Lower lobe of right lung (tissue), 2 donors: ENCODE results near the gene EPHB4. TPM values are rescaled to one million over a fixed set of nuclear protein-coding genes. Genes with fewer than 3 reads are reported as not detected.
"Not testable (repeated sequence)": the region's sequence is repeated elsewhere in the genome, so short reads cannot be mapped to it uniquely, and the experiment has no call there.

Experiments
- ATAC-seq, 2 donors: fragments of 200-7000 bp; cut with Tn5 transposase; one replicate each; pipeline ENCODE4 v1.9.1; 2020 to 2022; ENCODE audit warnings: mild to moderate bottlenecking in 2 of 2, moderate library complexity in 2 of 2
- DNase-seq: peaks from one replicate; pipeline ENCODE4 v3.0.0-alpha.2; 2020
- H3K27ac ChIP-seq: fragments of 200-600 bp; one replicate; pipeline ENCODE4 v1.8.0; 2022
- H3K27me3 ChIP-seq: fragments of 200-600 bp; one replicate; pipeline ENCODE4 v1.8.0; 2022; ENCODE audit warnings: low read depth
- H3K36me3 ChIP-seq: fragments of 200-600 bp; one replicate; pipeline ENCODE4 v1.8.0; 2022; ENCODE audit warnings: mild to moderate bottlenecking
- H3K4me1 ChIP-seq: fragments of 200-600 bp; one replicate; pipeline ENCODE4 v1.8.0; 2022
- H3K4me3 ChIP-seq: fragments of 200-600 bp; one replicate; pipeline ENCODE4 v1.8.0; 2022; ENCODE audit warnings: mild to moderate bottlenecking
- H3K9me3 ChIP-seq: fragments of 200-600 bp; one replicate; pipeline ENCODE4 v1.8.0; 2022
- CTCF ChIP-seq: fragments of 200-600 bp; IDR thresholded peaks from one replicate; pipeline ENCODE4 v1.8.0; 2022; ENCODE audit warnings: antibody characterized with exemption, mild to moderate bottlenecking
- intact Hi-C: fragments of 100-400 bp; cut with DNase I; formaldehyde crosslinking; loops from one replicate; pipeline ENCODE4 v1.11.0; 2022
- total RNA-seq: library from RNA; stranded (reverse); fragmentation: NEBNext Ultra II Directional; extraction: Animal tissue kit (Norgen Biotek cat#: 25700); gene quantifications from one replicate; pipeline ENCODE4 v1.2.1, GENCODE V29; 2021
- donor health status: DM: no; HTN: yes; CAD: no; lungs with severe emphysema.

Gene EPHB4
- total RNA-seq, 1 donor from 2014 or later: 68.6 TPM

- Histone ChIP-seq H3K9me3 (no peaks in the 10 kb centered on the region), H3K4me3 (no peak overlapping the region), H3K27ac (no peak overlapping the region), H3K4me1 (peaks cover 7% of the 10 kb centered on the region), H3K27me3 (no peaks in the 10 kb centered on the region), H3K36me3 (peaks cover 97% of the 10 kb centered on the region)
- no peak for ATAC-seq
- TF ChIP-seq CTCF: no peak
- intact Hi-C loops: no loop called here
- DNase-seq: no peak
Measured at GRCh38 chr7:100812729-100813128, 14.6 kb downstream of the EPHB4 start.

GRCh38 chr7:100811480-100811879, 15.8 kb downstream of the EPHB4 start:
- no peaks in the 10 kb centered on the region for H3K27me3 ChIP-seq
- no peaks in the 10 kb centered on the region for H3K9me3 ChIP-seq
- no peak for TF ChIP-seq CTCF
- H3K27ac ChIP-seq: no peak overlapping the region
- intact Hi-C loops: no loop called here
- no peak for DNase-seq
- H3K4me3 ChIP-seq: no peak overlapping the region
- peaks cover 7% of the 10 kb centered on the region for H3K4me1 ChIP-seq
- peaks cover 99% of the 10 kb centered on the region for H3K36me3 ChIP-seq
- ATAC-seq: no peak

GRCh38 chr7:100808354-100808875, 18.9 kb downstream of the EPHB4 start:
- DNase-seq: no peak
- intact Hi-C loops: no loop called here
- Histone ChIP-seq H3K4me3 (no peak overlapping the region), H3K27ac (no peak overlapping the region), H3K36me3 (peaks cover 93% of the 10 kb centered on the region), H3K9me3 (no peaks in the 10 kb centered on the region), H3K4me1 (peaks cover 13% of the 10 kb centered on the region), H3K27me3 (no peaks in the 10 kb centered on the region)
- no peak for TF ChIP-seq CTCF
- no peak for ATAC-seq

GRCh38 chr7:100806883-100807282, 20.4 kb downstream of the EPHB4 start:
- not testable (repeated sequence) for H3K9me3 ChIP-seq

GRCh38 chr7:100806276-100806675, 21.0 kb downstream of the EPHB4 start:
- intact Hi-C loops: no loop called here
- Histone ChIP-seq H3K4me1 (peaks cover 33% of the 10 kb centered on the region), H3K27ac (no peak overlapping the region), H3K9me3 (no peaks in the 10 kb centered on the region), H3K27me3 (no peaks in the 10 kb centered on the region), H3K4me3 (no peak overlapping the region), H3K36me3 (peaks cover 78% of the 10 kb centered on the region)
- DNase-seq: no peak
- no peak for TF ChIP-seq CTCF
- ATAC-seq: no peak

More at GRCh38 chr7:100806883-100807282, 20.4 kb downstream of the EPHB4 start:
- peaks cover 28% of the 10 kb centered on the region for H3K4me1 ChIP-seq
- H3K4me3 ChIP-seq, H3K27ac ChIP-seq, H3K27me3 ChIP-seq, DNase-seq, ATAC-seq, intact Hi-C loops: not testable (repeated sequence)
- H3K36me3 ChIP-seq: peaks cover 84% of the 10 kb centered on the region

GRCh38 chr7:100804681-100805431, 22.5 kb downstream of the EPHB4 start:
- no peak overlapping the region for H3K27ac ChIP-seq
- H3K36me3 ChIP-seq: peaks cover 64% of the 10 kb centered on the region
- no peaks in the 10 kb centered on the region for H3K9me3 ChIP-seq
- no peak for TF ChIP-seq CTCF
- no peak for ATAC-seq
- H3K27me3 ChIP-seq: no peaks in the 10 kb centered on the region
- no peak for DNase-seq
- H3K4me1 ChIP-seq: peaks cover 41% of the 10 kb centered on the region
- no peak overlapping the region for H3K4me3 ChIP-seq
- intact Hi-C loops: no loop called here
